LNCAP (cell line): Measurements from ENCODE around the gene GTF2B.

Experiments used
- CTCF ChIP-seq: fragments of 450-650 bp; IDR thresholded peaks from 2 replicates; pipeline ENCODE4 v1.5.1; 2017; ENCODE audit warnings: mild to moderate bottlenecking

GTF2B gene

GRCh38 chr1:88891318-88891950 lies at the start of gene GTF2B:
Gene GTF2B, minus strand, starts transcription at chr1:88891567. Its CDS starts 68 bp downstream, at chr1:88891499.
- no peak for TF ChIP-seq CTCF

- no peak for TF ChIP-seq CTCF
Measured at GRCh38 chr1:88936760-88937342, 45.5 kb upstream of the GTF2B start.

GRCh38 chr1:88936223-88936523 lies 44.8 kb upstream of the GTF2B start:
- no peak for TF ChIP-seq CTCF

GRCh38 chr1:88935522-88936222 lies 44.3 kb upstream of the GTF2B start:
- peak; percentile 71 for TF ChIP-seq CTCF

GRCh38 chr1:88923224-88923623 lies 31.9 kb upstream of the GTF2B start:
- TF ChIP-seq CTCF: no peak

GRCh38 chr1:88922214-88922613 lies 30.8 kb upstream of the GTF2B start:
- no peak; the same call in 1 of the 2 replicates for TF ChIP-seq CTCF

GRCh38 chr1:88920845-88921244 lies 29.5 kb upstream of the GTF2B start:
- no peak for TF ChIP-seq CTCF
